Neuronal stem cell (in vitro differentiated cells): Measurements from ENCODE around the gene FZD10.

ENCODE experiments used
- DNase-seq: peaks from one replicate; pipeline ENCODE4 v3.0.0-alpha.2; 2013; ENCODE audit warnings: low spot score
- H2AFZ ChIP-seq: one replicate; pipeline ENCODE4 v1.6.1; 2013; ENCODE audit warnings: mild to moderate bottlenecking, low read length, inconsistent platforms
- H2AK5ac ChIP-seq: 2 replicates; pipeline ENCODE4 v1.6.1; 2013; ENCODE audit warnings: low read depth, mild to moderate bottlenecking, inconsistent platforms, low read length, moderate library complexity, mixed read lengths
- H2BK120ac ChIP-seq: 2 replicates; pipeline ENCODE4 v1.6.1; 2013; ENCODE audit warnings: low read depth, mild to moderate bottlenecking, inconsistent platforms, low read length, moderate library complexity, mixed read lengths
- H2BK12ac ChIP-seq: one replicate; pipeline ENCODE4 v1.6.1; 2013; ENCODE audit warnings: low read length, inconsistent platforms
- H2BK15ac ChIP-seq: 2 replicates; pipeline ENCODE4 v1.6.1; 2013; ENCODE audit warnings: mild to moderate bottlenecking, low read length, inconsistent platforms, mixed read lengths
- H2BK5ac ChIP-seq: one replicate; pipeline ENCODE4 v1.6.1; 2013; ENCODE audit warnings: inconsistent platforms, mild to moderate bottlenecking, low read length, moderate library complexity
- H3K14ac ChIP-seq: one replicate; pipeline ENCODE4 v1.6.1; 2013; ENCODE audit warnings: low read length, inconsistent platforms
- H3K18ac ChIP-seq: 2 replicates; pipeline ENCODE4 v1.6.1; 2013; ENCODE audit warnings: low read length, inconsistent platforms
- H3K23ac ChIP-seq: 2 replicates; pipeline ENCODE4 v1.6.1; 2013; ENCODE audit warnings: low read depth, mild to moderate bottlenecking, mixed read lengths, low read length, inconsistent platforms; ENCODE audit not compliant: poor library complexity
- H3K27ac ChIP-seq: replicated peaks from 3 replicates; pipeline ENCODE4 v1.5.1; 2013; ENCODE audit warnings: low read length, inconsistent platforms
- H3K27me3 ChIP-seq, 3 experiments: 2 replicates each; pipeline ENCODE4 v1.6.1; 2013; ENCODE audit warnings: low read length in 3 of 3, mild to moderate bottlenecking in 2 of 3, inconsistent platforms in 1 of 3, low read depth in 1 of 3, mixed read lengths in 1 of 3, moderate library complexity in 1 of 3; ENCODE audit not compliant: control insufficient read depth in 3 of 3, insufficient read depth in 3 of 3
- H3K36me3 ChIP-seq, 2 donors: replicated peaks in 1 of 2; 2 replicates each; pipeline ENCODE4 v1.6.1; 2013; ENCODE audit warnings: low read length in 2 of 2; ENCODE audit not compliant: control insufficient read depth in 2 of 2, insufficient read depth in 2 of 2
- H3K4ac ChIP-seq: 2 replicates; pipeline ENCODE4 v1.6.1; 2013; ENCODE audit warnings: inconsistent platforms, mild to moderate bottlenecking, low read length, moderate library complexity
- H3K4me1 ChIP-seq, 2 donors: 1 replicate in 1 of 2; 2 replicates in 1 of 2; pipeline ENCODE4 v1.6.1; 2013; ENCODE audit warnings: low read length in 2 of 2, low read depth in 1 of 2; ENCODE audit not compliant: control insufficient read depth in 2 of 2, insufficient read depth in 1 of 2
- H3K4me2 ChIP-seq: one replicate; pipeline ENCODE4 v1.6.1; 2013; ENCODE audit warnings: mild to moderate bottlenecking, low read length, inconsistent platforms; ENCODE audit not compliant: insufficient read depth, poor library complexity, severe bottlenecking
- H3K4me3 ChIP-seq, 2 donors: 2 replicates each; pipeline ENCODE4 v1.5.1; 2013; ENCODE audit warnings: low read length in 2 of 2, mild to moderate bottlenecking in 2 of 2, inconsistent platforms in 1 of 2, moderate library complexity in 1 of 2
- H3K79me1 ChIP-seq: one replicate; pipeline ENCODE4 v1.6.1; 2013; ENCODE audit warnings: low read depth, mild to moderate bottlenecking, inconsistent platforms, low read length, moderate library complexity
- H3K9ac ChIP-seq: one replicate; pipeline ENCODE4 v1.6.1; 2013; ENCODE audit warnings: mild to moderate bottlenecking, low read depth, low read length, inconsistent platforms; ENCODE audit not compliant: poor library complexity
- H3K9me3 ChIP-seq, 2 donors: replicated peaks in 1 of 2; 2 replicates each; pipeline versions ENCODE3 to v1.6.1; 2013; ENCODE audit warnings: low read length in 2 of 2, mild to moderate bottlenecking in 2 of 2, inconsistent platforms in 1 of 2, low read depth in 1 of 2, mixed read lengths in 1 of 2, moderate library complexity in 1 of 2; ENCODE audit not compliant: control insufficient read depth in 2 of 2, insufficient read depth in 1 of 2
- H4K8ac ChIP-seq: one replicate; pipeline ENCODE4 v1.6.1; 2013; ENCODE audit warnings: low read depth, mild to moderate bottlenecking, inconsistent platforms, low read length, moderate library complexity
- H4K91ac ChIP-seq: one replicate; pipeline ENCODE4 v1.6.1; 2013; ENCODE audit warnings: low read length, low read depth, mild to moderate bottlenecking, inconsistent platforms; ENCODE audit not compliant: poor library complexity
- WGBS, 2 donors: extraction: QIAGEN DNeasy Blood & Tissue Kit; methylation state at CpG; one replicate each; pipeline ENCODE4 v1.1.7; 2013; ENCODE audit warnings: missing lambda C conversion rate in 2 of 2, mixed read lengths in 1 of 2; ENCODE audit not compliant: insufficient read length in 2 of 2, insufficient replicate concordance in 1 of 2; ENCODE audit errors: extremely low coverage in 2 of 2; 5-methylcytosine and 5-hydroxymethylcytosine counted together

FZD10 gene

GRCh38 chr12:130156652-130157275 is 5.5 kb upstream of the FZD10 start:
- peaks cover 0 to 84% (median 18%) of the 10 kb centered on the region in 3 experiments for H3K27me3 ChIP-seq
- DNase-seq: no peak

GRCh38 chr12:130157998-130158753 is 4.1 kb upstream of the FZD10 start:
- DNase-seq: no peak
- H3K27me3 ChIP-seq: peaks cover 0 to 78% (median 22%) of the 10 kb centered on the region in 3 experiments

More at GRCh38 chr12:130156652-130157275, 5.5 kb upstream of the FZD10 start:
- Histone ChIP-seq H4K91ac (no peak overlapping the region), H3K9me3 (no peaks in the 10 kb centered on the region), H3K4me1 (peaks cover 2 to 18% of the 10 kb centered on the region in 2 donors), H3K27ac (no peak overlapping the region), H3K14ac (no peak overlapping the region), H2BK120ac (no peak overlapping the region), H2BK12ac (no peak overlapping the region), H3K4ac (no peak overlapping the region), H3K4me2 (no peak overlapping the region), H4K8ac (no peak overlapping the region), H2BK15ac (no peak overlapping the region), H2AK5ac (no peak overlapping the region), H3K79me1 (no peaks in the 10 kb centered on the region), H2AFZ (no peak overlapping the region), H3K18ac (peak overlapping the region; percentile 21), H3K9ac (no peak overlapping the region), H3K36me3 (peaks cover 0 to 46% of the 10 kb centered on the region in 2 donors), H3K4me3 (no peak overlapping the region), H2BK5ac (no peak overlapping the region), H3K23ac (no peak overlapping the region)
- WGBS, 2 donors: no CpG with 5 or more reads among the region's 13 CpGs

GRCh38 chr12:130158754-130159059 is 3.6 kb upstream of the FZD10 start:
- Histone ChIP-seq H2BK15ac (no peak overlapping the region), H3K14ac (no peak overlapping the region), H3K36me3 (peaks cover 0 to 33% of the 10 kb centered on the region in 2 donors), H3K27ac (no peak overlapping the region), H3K18ac (no peak overlapping the region), H2BK120ac (no peak overlapping the region), H2BK5ac (no peak overlapping the region), H2BK12ac (no peak overlapping the region), H3K23ac (no peak overlapping the region), H3K4ac (no peak overlapping the region), H3K4me1 (peaks cover 6 to 22% of the 10 kb centered on the region in 2 donors), H3K4me2 (no peak overlapping the region), H2AK5ac (no peak overlapping the region), H3K9me3 (peaks cover 0 to 7% of the 10 kb centered on the region in 2 donors), H3K27me3 (peaks cover 0 to 81% (median 28%) of the 10 kb centered on the region in 3 experiments), H2AFZ (no peak overlapping the region), H3K4me3 (peak overlapping the region in 1 of 2 donors; percentile 5), H4K91ac (no peak overlapping the region), H3K9ac (no peak overlapping the region), H3K79me1 (no peaks in the 10 kb centered on the region), H4K8ac (no peak overlapping the region)
- DNase-seq: no peak
- no CpG with 5 or more reads among the region's 7 CpGs for WGBS, 2 donors

More at GRCh38 chr12:130157998-130158753, 4.1 kb upstream of the FZD10 start:
- Histone ChIP-seq H2AK5ac (no peak overlapping the region), H3K14ac (no peak overlapping the region), H2BK120ac (no peak overlapping the region), H3K4me1 (peaks cover 6 to 21% of the 10 kb centered on the region in 2 donors), H3K4me3 (peak overlapping the region in 1 of 2 donors; percentile 7), H3K4me2 (no peak overlapping the region), H2BK5ac (no peak overlapping the region), H3K9me3 (peaks cover 0 to 2% of the 10 kb centered on the region in 2 donors), H3K4ac (no peak overlapping the region), H4K8ac (no peak overlapping the region), H3K27ac (no peak overlapping the region), H3K9ac (no peak overlapping the region), H3K36me3 (peaks cover 0 to 32% of the 10 kb centered on the region in 2 donors), H2BK15ac (no peak overlapping the region), H2BK12ac (no peak overlapping the region), H2AFZ (peak overlapping the region; percentile 15), H4K91ac (no peak overlapping the region), H3K23ac (no peak overlapping the region), H3K18ac (no peak overlapping the region), H3K79me1 (no peaks in the 10 kb centered on the region)
- no CpG with 5 or more reads among the region's 15 CpGs for WGBS, 2 donors

- Histone ChIP-seq H3K18ac (no peak overlapping the region), H3K4me3 (peak overlapping the region in 1 of 2 donors; percentile 76), H2AFZ (peak overlapping the region; percentile 94), H3K27ac (no peak overlapping the region), H3K14ac (no peak overlapping the region), H2BK5ac (no peak overlapping the region), H2BK12ac (no peak overlapping the region), H3K36me3 (peaks cover 0 to 27% of the 10 kb centered on the region in 2 donors), H4K8ac (no peak overlapping the region), H3K4me1 (peaks cover 6 to 29% of the 10 kb centered on the region in 2 donors), H3K4me2 (no peak overlapping the region), H2BK15ac (no peak overlapping the region), H3K27me3 (peaks cover 0 to 83% (median 36%) of the 10 kb centered on the region in 3 experiments), H3K9me3 (peaks cover 3 to 13% of the 10 kb centered on the region in 2 donors), H3K79me1 (no peaks in the 10 kb centered on the region), H2AK5ac (no peak overlapping the region), H4K91ac (no peak overlapping the region), H3K9ac (no peak overlapping the region), H3K4ac (no peak overlapping the region), H2BK120ac (no peak overlapping the region), H3K23ac (no peak overlapping the region)
- DNase-seq: no peak
- WGBS, 2 donors: no CpG with 5 or more reads among the region's 7 CpGs
These were observed 2.0 kb upstream of the FZD10 start for GRCh38 chr12:130160306-130160705.
